HG03457 (cell line): ENCODE results near the gene MXRA8.
"Not testable (repeated sequence)": the region's sequence is repeated elsewhere in the genome, so short reads cannot be mapped to it uniquely, and the experiment has no call there.

ENCODE experiments used
- ATAC-seq: cut with Tn5 transposase; IDR thresholded peaks from one replicate; pipeline ENCODE4 v1.9.1; 2021; ENCODE audit warnings: moderate number of reproducible peaks; ENCODE audit not compliant: unreplicated experiment

The MXRA8 gene

GRCh38 chr1:1324084-1324523 lies 34.3 kb downstream of the MXRA8 start:
- peak; percentile 12 for ATAC-seq

GRCh38 chr1:1322952-1323351 lies 35.4 kb downstream of the MXRA8 start:
- no peak for ATAC-seq

- no peak for ATAC-seq
Observed at GRCh38 chr1:1322418-1322817, 35.9 kb downstream of the MXRA8 start.

- no peak for ATAC-seq
Observed at GRCh38 chr1:1321477-1321876, 36.9 kb downstream of the MXRA8 start.

GRCh38 chr1:1320666-1321448 lies 37.5 kb downstream of the MXRA8 start:
- ATAC-seq: no peak

GRCh38 chr1:1319646-1319941 lies 38.8 kb downstream of the MXRA8 start:
- ATAC-seq: no peak

- ATAC-seq: no peak
Observed at GRCh38 chr1:1318777-1319645, 39.3 kb downstream of the MXRA8 start.

GRCh38 chr1:1318131-1318652 lies 40.2 kb downstream of the MXRA8 start:
- ATAC-seq: no peak

GRCh38 chr1:1317420-1317819 lies 40.9 kb downstream of the MXRA8 start:
- no peak for ATAC-seq

GRCh38 chr1:1316199-1316598 lies 42.2 kb downstream of the MXRA8 start:
- not testable (repeated sequence) for ATAC-seq

- ATAC-seq: no peak
Observed at GRCh38 chr1:1315435-1315954, 42.9 kb downstream of the MXRA8 start.

- ATAC-seq: no peak
Observed at GRCh38 chr1:1314678-1315335, 43.5 kb downstream of the MXRA8 start.

GRCh38 chr1:1314237-1314586 lies 44.1 kb downstream of the MXRA8 start:
- ATAC-seq: no peak

GRCh38 chr1:1313500-1314236 lies 44.7 kb downstream of the MXRA8 start:
- no peak for ATAC-seq

- no peak for ATAC-seq
Observed at GRCh38 chr1:1312450-1313314, 45.7 kb downstream of the MXRA8 start.

GRCh38 chr1:1311107-1312104 lies 46.9 kb downstream of the MXRA8 start:
- no peak for ATAC-seq

GRCh38 chr1:1310476-1311053 lies 47.8 kb downstream of the MXRA8 start:
- ATAC-seq: no peak

- no peak for ATAC-seq
Observed at GRCh38 chr1:1310109-1310385, 48.3 kb downstream of the MXRA8 start.
